DOHH2 (cell line): Measurements from ENCODE around the gene RC3H1.

Source experiments
- EZH2phosphoT487 ChIP-seq: fragments of 200-600 bp; sonication (generic); IDR thresholded peaks from 2 replicates; pipeline ENCODE4 v1.6.1; 2017; ENCODE audit warnings: borderline replicate concordance, mild to moderate bottlenecking, antibody characterized with exemption, low read length, moderate library complexity, mixed read lengths
- TF ChIP-seq, protein P1 (sequence below): fragments of 200-600 bp; sonication (generic); IDR thresholded peaks from one replicate; pipeline ENCODE4 v1.5.1; 2014; ENCODE audit warnings: antibody characterized with exemption, mild to moderate bottlenecking, low read depth, low read length; ENCODE audit not compliant: poor library complexity, severe bottlenecking

DNA sequence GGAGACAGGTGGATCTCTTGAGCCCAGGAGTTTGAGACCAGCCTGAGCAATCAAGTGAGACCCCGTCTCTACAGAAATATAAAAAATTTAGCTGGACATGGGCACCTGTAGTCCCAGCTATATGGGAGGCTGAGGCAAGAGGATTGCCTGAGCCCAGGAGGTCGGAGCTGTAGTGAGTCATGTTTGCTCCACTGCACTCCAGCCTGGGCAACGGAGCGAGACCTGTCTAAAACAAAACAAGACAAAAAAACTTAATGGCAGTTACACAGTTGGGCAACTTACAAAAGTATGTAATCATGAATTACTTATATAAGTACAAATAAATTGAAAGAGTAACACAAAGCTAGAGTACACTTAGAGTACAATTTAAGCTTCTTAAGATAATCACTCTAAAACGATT is 25.2 kb downstream of the RC3H1 start:
- TF ChIP-seq, protein P1, sequence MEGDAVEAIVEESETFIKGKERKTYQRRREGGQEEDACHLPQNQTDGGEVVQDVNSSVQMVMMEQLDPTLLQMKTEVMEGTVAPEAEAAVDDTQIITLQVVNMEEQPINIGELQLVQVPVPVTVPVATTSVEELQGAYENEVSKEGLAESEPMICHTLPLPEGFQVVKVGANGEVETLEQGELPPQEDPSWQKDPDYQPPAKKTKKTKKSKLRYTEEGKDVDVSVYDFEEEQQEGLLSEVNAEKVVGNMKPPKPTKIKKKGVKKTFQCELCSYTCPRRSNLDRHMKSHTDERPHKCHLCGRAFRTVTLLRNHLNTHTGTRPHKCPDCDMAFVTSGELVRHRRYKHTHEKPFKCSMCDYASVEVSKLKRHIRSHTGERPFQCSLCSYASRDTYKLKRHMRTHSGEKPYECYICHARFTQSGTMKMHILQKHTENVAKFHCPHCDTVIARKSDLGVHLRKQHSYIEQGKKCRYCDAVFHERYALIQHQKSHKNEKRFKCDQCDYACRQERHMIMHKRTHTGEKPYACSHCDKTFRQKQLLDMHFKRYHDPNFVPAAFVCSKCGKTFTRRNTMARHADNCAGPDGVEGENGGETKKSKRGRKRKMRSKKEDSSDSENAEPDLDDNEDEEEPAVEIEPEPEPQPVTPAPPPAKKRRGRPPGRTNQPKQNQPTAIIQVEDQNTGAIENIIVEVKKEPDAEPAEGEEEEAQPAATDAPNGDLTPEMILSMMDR: no peak
- TF ChIP-seq EZH2phosphoT487: no peak
